ENCODE measurements around the gene SPAG9.

Gene SPAG9

GRCh38 chr17:51166198-51166986 lies 45.7 kb upstream of the SPAG9 start, which contains the start of gene NME2:
TSS of gene NME2 (plus strand) at chr17:51166411. CDS start at chr17:51166831, 420 bp downstream.
- H4K20me1 ChIP-seq (ENCODE audit: control insufficient read depth, insufficient read depth, low read depth, low read length) = no peaks in the 10 kb centered on the region
- H3F3A ChIP-seq (ENCODE audit: control insufficient read depth, insufficient read depth) = peaks cover 39% of the 10 kb centered on the region
- H3K27ac ChIP-seq (ENCODE audit: low read depth, low read length) = peak within 1 kb of the TSS; percentile 69
- H3K9me2 ChIP-seq (replicated peaks; ENCODE audit: control insufficient read depth, low read length) = no peaks in the 10 kb centered on the region
- H3K79me2 ChIP-seq (ENCODE audit: control insufficient read depth, low read length) = peaks cover 32% of the 10 kb centered on the region
- peak within 1 kb of the TSS; percentile 86 for H3K4me2 ChIP-seq (ENCODE audit: low read length)
- H3K4me3 ChIP-seq (ENCODE audit: low read length) = peak within 1 kb of the TSS; percentile 74
- peaks cover 19% of the 10 kb centered on the region for H3K4me1 ChIP-seq (ENCODE audit: control insufficient read depth, low read length)
- H3K27me3 ChIP-seq (ENCODE audit: control insufficient read depth, low read length) = no peaks in the 10 kb centered on the region
- peaks cover 76% of the 10 kb centered on the region for H3K36me3 ChIP-seq (ENCODE audit: control insufficient read depth, low read length)
- no peak for TF ChIP-seq EZH2phosphoT487 (IDR thresholded peaks at IDR 0.05; ENCODE audit: borderline replicate concordance, low read length)
- no peak for TF ChIP-seq CTCF (IDR thresholded peaks at IDR 0.05; ENCODE audit: low read depth, low read length, poor library complexity, severe bottlenecking)
- no peaks in the 10 kb centered on the region for H3K9me3 ChIP-seq (ENCODE audit: control insufficient read depth, insufficient read depth, low read length)

GRCh38 chr17:51165680-51166197 lies 45.1 kb upstream of the SPAG9 start:
- H3K27ac ChIP-seq (ENCODE audit: low read depth, low read length) = peak overlapping the region; percentile 58
- H3K36me3 ChIP-seq (ENCODE audit: control insufficient read depth, low read length) = peaks cover 76% of the 10 kb centered on the region
- no peaks in the 10 kb centered on the region for H4K20me1 ChIP-seq (ENCODE audit: control insufficient read depth, insufficient read depth, low read depth, low read length)

GRCh38 chr17:51164911-51165679 lies 44.4 kb upstream of the SPAG9 start:
- peaks cover 32% of the 10 kb centered on the region for H3K79me2 ChIP-seq (ENCODE audit: control insufficient read depth, low read length)
- H3K27me3 ChIP-seq (ENCODE audit: control insufficient read depth, low read length) = no peaks in the 10 kb centered on the region
- peaks cover 19% of the 10 kb centered on the region for H3K4me1 ChIP-seq (ENCODE audit: control insufficient read depth, low read length)
- H3K9me2 ChIP-seq (replicated peaks; ENCODE audit: control insufficient read depth, low read length) = no peaks in the 10 kb centered on the region
- peaks cover 33% of the 10 kb centered on the region for H3F3A ChIP-seq (ENCODE audit: control insufficient read depth, insufficient read depth)
- TF ChIP-seq CTCF (IDR thresholded peaks at IDR 0.05; ENCODE audit: low read depth, low read length, poor library complexity, severe bottlenecking) = no peak
- TF ChIP-seq EZH2phosphoT487 (IDR thresholded peaks at IDR 0.05; ENCODE audit: borderline replicate concordance, low read length) = no peak
- no peaks in the 10 kb centered on the region for H4K20me1 ChIP-seq (ENCODE audit: control insufficient read depth, insufficient read depth, low read depth, low read length)
- peak overlapping the region; percentile 74 for H3K4me3 ChIP-seq (ENCODE audit: low read length)
- peak overlapping the region; percentile 86 for H3K4me2 ChIP-seq (ENCODE audit: low read length)
- peaks cover 76% of the 10 kb centered on the region for H3K36me3 ChIP-seq (ENCODE audit: control insufficient read depth, low read length)
- no peaks in the 10 kb centered on the region for H3K9me3 ChIP-seq (ENCODE audit: control insufficient read depth, insufficient read depth, low read length)
- H3K27ac ChIP-seq (ENCODE audit: low read depth, low read length) = peak overlapping the region; percentile 58

More at GRCh38 chr17:51165680-51166197, 45.1 kb upstream of the SPAG9 start:
- Histone ChIP-seq H3K79me2 (ENCODE audit: control insufficient read depth, low read length) (peaks cover 32% of the 10 kb centered on the region), H3K27me3 (ENCODE audit: control insufficient read depth, low read length) (no peaks in the 10 kb centered on the region), H3K4me3 (ENCODE audit: low read length) (peak overlapping the region; percentile 74), H3K4me2 (ENCODE audit: low read length) (peak overlapping the region; percentile 86), H3K9me2 (replicated peaks; ENCODE audit: control insufficient read depth, low read length) (no peaks in the 10 kb centered on the region), H3K9me3 (ENCODE audit: control insufficient read depth, insufficient read depth, low read length) (no peaks in the 10 kb centered on the region), H3K4me1 (ENCODE audit: control insufficient read depth, low read length) (peaks cover 19% of the 10 kb centered on the region), H3F3A (ENCODE audit: control insufficient read depth, insufficient read depth) (peaks cover 34% of the 10 kb centered on the region)
- TF ChIP-seq CTCF (IDR thresholded peaks at IDR 0.05; ENCODE audit: low read depth, low read length, poor library complexity, severe bottlenecking) (no peak), EZH2phosphoT487 (IDR thresholded peaks at IDR 0.05; ENCODE audit: borderline replicate concordance, low read length) (no peak)
